Fibroblast of lung (primary cell): ENCODE data around the gene ALKBH8.

ENCODE experiments used
- EZH2 ChIP-seq: IDR thresholded peaks from 2 replicates; pipeline ENCODE4 v1.5.1; 2012; ENCODE audit warnings: low read length, control low read depth, mild to moderate bottlenecking; ENCODE audit errors: missing control alignments
- TF ChIP-seq, protein P1 (sequence below), 2 donors: IDR thresholded peaks in 1 of 2; conservative IDR thresholded peaks in 1 of 2; 1 replicate in 1 of 2; 2 replicates in 1 of 2; pipeline ENCODE4 v1.5.1; 2011 to 2012; ENCODE audit warnings: low read length in 2 of 2, control low read depth in 1 of 2, inconsistent platforms in 1 of 2, low read depth in 1 of 2, mild to moderate bottlenecking in 1 of 2

DNA sequence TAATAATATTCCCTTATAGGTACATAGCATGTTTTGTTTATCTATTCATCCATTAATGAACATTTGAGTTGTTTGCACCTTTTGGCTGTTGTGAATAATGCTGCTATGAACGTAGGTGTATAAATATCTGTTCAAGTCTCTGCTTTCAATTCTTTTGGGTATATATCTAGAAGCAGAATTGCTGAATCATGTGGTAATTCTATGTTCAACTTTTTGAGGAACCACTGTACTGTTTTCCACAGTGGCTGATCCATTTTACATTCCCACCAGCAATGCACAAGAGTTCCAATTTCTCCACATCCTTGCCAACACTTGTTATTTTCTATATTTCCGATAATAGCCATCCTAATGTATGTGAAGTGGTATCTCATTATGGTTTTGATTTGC lies 56.7 kb downstream of the ALKBH8 start:
- TF ChIP-seq, protein P1, sequence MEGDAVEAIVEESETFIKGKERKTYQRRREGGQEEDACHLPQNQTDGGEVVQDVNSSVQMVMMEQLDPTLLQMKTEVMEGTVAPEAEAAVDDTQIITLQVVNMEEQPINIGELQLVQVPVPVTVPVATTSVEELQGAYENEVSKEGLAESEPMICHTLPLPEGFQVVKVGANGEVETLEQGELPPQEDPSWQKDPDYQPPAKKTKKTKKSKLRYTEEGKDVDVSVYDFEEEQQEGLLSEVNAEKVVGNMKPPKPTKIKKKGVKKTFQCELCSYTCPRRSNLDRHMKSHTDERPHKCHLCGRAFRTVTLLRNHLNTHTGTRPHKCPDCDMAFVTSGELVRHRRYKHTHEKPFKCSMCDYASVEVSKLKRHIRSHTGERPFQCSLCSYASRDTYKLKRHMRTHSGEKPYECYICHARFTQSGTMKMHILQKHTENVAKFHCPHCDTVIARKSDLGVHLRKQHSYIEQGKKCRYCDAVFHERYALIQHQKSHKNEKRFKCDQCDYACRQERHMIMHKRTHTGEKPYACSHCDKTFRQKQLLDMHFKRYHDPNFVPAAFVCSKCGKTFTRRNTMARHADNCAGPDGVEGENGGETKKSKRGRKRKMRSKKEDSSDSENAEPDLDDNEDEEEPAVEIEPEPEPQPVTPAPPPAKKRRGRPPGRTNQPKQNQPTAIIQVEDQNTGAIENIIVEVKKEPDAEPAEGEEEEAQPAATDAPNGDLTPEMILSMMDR (conservative IDR thresholded peaks at IDR 0.05 in 1 of 2, IDR thresholded peaks at IDR 0.05 in 1 of 2; ENCODE audit: low read depth in 1 of 2, low read length in 2 of 2), result no peak
- TF ChIP-seq EZH2, result no peak
